GM18519 (cell line): ENCODE measurements around the gene DPM2.

ENCODE experiments used
- ATAC-seq: cut with Tn5 transposase; IDR thresholded peaks from one replicate; pipeline ENCODE4 v1.9.1; 2021; ENCODE audit warnings: mild to moderate bottlenecking, moderate library complexity; ENCODE audit not compliant: unreplicated experiment, low FRiP score

DPM2 gene

GRCh38 chr9:127903557-127904475, 33.8 kb downstream of the DPM2 start:
- ATAC-seq, result no peak

GRCh38 chr9:127899128-127899943, 38.3 kb downstream of the DPM2 start, which contains the start of gene ST6GALNAC6:
ST6GALNAC6 (minus strand) TSS chr9:127899603; CDS start chr9:127897981, 1,622 bp downstream.
- no peak for ATAC-seq

- no peak for ATAC-seq
These were observed 39.1 kb downstream of the DPM2 start for GRCh38 chr9:127898433-127899127.

- no peak for ATAC-seq
These were observed 40.4 kb downstream of the DPM2 start for GRCh38 chr9:127897193-127897692.

- ATAC-seq, result no peak
These were observed 41.1 kb downstream of the DPM2 start for GRCh38 chr9:127896395-127897192.

- ATAC-seq, result no peak
These were observed 41.8 kb downstream of the DPM2 start for GRCh38 chr9:127895811-127896210.

- ATAC-seq, result no peak
These were observed 44.3 kb downstream of the DPM2 start for GRCh38 chr9:127893392-127893791.

GRCh38 chr9:127892831-127893230, 44.8 kb downstream of the DPM2 start:
- no peak for ATAC-seq

GRCh38 chr9:127890053-127890452, 47.6 kb downstream of the DPM2 start:
- ATAC-seq, result no peak

- ATAC-seq, result no peak
These were observed 49.9 kb downstream of the DPM2 start for GRCh38 chr9:127887792-127888191.

GRCh38 chr9:127886401-127886972, 51.2 kb downstream of the DPM2 start:
- no peak for ATAC-seq

- no peak for ATAC-seq
These were observed 52.0 kb downstream of the DPM2 start for GRCh38 chr9:127885508-127886281.
